ENCODE results near the gene TBX18.

TBX18 gene

DNA sequence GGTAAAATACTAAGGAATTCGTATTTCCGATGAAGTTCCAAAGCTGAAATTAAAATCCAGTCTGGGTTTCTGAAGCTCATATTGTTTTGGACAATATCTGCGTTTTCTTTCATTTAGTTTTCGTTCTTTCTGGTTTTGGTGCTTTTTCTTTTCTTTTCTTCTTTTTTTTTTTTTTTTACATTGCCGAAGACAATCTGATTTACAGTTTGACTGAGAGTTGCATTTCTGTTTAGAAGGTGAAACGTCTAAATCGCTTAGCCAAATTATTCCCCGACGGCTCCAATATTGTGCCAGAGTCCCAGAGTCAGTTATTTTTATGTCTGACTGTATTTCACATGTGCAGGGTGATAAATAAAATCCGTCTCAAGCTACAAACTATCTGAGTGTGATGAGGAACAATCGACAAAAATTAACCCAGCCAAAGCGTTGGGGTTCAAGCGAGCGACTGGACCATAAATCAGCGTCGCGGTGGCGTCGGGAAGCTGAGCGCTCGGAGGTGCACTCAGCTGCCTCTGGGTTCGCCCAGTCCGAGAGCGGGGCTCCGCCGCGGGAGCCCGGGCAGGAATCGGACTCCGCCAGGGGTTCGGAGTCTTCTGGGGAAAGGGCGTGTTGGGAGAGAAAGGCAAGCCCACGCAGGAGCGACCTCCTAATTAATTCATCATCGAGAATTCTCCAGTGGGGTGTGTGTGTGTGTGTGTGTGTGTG is 8.2 kb upstream of the TBX18 start:
- no peak for DNase-seq (ENCODE audit: low read depth)

GRCh38 chr6:84771756-84772356 is 7.5 kb upstream of the TBX18 start:
- DNase-seq (ENCODE audit: low read depth), result no peak

- DNase-seq (ENCODE audit: low read depth), result no peak
Observed at GRCh38 chr6:84771125-84771755, 6.8 kb upstream of the TBX18 start.

DNA sequence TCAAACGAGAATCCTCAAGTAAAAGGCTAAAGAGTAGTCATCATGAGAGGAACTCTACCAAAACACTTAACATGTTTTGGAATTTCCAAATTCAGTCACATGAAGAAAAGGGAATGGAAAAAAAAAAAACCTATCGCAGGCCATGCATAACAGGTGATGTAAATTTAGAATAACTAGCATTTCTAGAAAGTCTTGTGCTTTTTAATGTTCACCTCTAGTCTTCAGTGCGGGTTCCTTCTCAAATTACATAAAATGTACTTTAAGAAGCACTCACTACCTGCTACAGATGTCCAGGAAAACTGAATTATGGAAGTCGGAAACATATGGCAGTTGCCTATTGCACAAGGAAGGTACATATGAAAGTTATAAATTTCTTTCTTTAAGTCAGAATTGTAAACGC is 6.1 kb upstream of the TBX18 start:
- no peak for DNase-seq (ENCODE audit: low read depth)

DNA sequence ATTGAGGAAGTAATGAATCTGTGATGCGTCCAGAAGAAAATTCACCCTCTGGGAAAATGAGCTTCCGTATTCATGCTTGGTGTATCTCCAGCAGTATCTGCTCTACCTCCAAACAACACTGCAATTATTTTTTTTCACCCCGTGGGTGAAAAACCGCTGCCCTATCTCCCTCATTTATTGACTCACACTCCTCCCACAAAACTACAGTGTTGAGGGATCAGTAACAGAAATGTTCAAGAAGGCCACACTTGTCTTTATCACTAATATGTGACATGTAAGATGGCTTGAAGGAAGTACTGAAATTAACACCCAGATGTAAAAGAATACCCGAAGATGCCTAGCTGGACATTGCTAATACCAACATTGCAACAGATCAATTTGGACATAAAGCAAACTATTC is 4.9 kb upstream of the TBX18 start:
- no peak for DNase-seq (ENCODE audit: low read depth)

DNA sequence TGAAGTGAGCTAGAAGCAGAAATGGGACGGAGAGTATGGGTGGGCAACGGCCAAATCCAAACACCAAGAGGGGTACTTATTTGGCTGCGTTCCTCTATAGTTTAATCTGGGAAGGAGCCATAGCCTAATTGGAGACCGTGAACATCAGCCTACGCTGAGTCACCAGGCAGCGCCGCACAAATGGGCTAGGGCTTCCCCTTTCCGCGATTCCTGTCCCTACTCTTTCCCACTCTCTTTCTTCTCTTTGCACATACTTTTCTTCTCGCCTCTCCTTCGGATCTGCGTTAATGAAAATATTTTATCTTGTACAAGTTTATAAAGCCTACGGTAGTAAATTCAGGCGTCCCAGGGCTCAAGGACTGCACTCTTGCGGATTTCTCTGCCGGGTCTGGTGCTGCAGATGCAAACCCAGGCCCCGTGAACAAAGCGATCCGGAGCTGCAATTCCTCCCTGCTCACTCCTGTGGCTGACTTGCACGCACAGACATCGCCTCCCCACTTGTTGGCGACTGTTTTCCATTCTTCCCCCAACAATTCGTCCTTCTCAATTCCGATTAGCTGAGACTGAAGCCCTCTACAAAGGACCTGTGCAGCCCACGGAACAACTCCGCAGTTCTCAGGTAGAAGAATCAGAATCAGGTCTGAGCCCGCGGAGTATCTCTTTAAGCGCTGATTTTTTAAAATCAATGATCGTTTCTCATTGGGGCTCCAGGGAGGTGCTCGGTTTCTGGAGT is 4.2 kb upstream of the TBX18 start:
- DNase-seq (ENCODE audit: low read depth), result no peak

- DNase-seq (ENCODE audit: low read depth), result no peak
Observed at GRCh38 chr6:84767526-84768201, 3.3 kb upstream of the TBX18 start.

DNA sequence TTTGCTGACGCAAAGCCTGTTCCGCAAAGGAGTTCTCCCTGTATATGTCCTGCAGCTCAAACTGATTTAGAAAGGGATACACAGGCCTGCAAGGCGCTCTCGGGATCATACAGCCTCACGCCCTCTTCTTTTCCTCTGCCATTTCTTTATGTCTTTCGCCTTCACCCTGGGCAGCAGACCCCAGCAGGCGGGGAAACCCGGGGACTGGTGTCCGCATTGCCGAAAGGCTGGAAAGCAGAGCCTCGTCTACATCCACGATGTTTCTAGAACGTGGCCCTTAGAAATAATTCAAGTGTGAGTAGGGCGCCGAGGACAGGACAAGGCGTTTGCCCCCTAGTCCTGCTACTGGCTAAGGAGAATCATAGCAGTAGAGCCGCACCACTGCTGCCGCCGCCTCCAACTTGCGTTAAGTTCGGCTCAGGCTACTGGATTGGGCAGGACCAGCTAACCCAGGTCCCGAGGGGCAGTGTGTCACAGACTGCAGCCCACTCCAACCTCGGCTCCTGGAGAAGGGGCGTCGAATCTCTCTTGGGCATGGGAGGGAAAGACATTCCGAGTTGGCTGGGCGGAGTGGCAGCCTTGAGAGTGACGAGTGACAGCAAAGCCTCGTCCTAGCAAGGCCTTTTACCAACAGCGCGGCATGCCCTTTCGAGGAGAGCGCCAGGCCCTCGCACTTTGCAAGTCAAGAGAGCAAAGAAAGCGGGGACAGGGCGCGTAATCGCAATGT is 2.6 kb upstream of the TBX18 start:
- DNase-seq (ENCODE audit: low read depth), result no peak

DNA sequence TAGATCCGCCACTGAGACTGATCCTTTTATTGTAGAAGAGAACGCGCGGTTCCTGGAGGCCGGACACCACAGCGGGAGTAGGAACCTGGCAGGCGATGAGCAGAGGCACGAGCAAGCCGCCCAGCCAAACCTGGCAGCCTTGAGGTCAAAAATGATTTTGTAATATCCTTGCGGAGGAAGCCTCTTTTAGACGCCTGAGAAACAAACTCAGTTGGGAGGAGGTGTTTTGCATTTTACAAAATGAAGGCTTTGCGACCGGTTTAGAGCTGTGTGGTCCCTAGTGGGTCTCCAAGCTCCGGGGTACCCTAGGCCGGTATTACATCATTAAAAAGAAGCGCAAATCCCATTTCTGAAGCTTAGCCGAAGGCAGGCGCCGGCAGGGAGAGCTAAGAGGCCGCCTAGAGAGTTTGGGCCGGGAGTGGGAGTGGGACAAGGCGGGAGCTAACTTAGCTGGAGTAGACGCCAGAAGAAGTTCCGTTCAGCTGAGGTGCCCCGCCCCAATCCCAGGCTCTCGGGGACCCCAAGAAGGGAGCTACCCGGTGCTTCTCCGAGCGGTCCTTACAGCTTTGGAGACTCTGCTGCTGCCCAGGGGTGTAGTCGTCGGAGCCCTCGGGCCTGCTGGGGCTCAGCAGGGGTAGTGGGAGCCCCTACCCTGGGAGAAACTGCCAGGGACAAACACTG is 1.9 kb upstream of the TBX18 start:
- no peak for DNase-seq (ENCODE audit: low read depth)

DNA sequence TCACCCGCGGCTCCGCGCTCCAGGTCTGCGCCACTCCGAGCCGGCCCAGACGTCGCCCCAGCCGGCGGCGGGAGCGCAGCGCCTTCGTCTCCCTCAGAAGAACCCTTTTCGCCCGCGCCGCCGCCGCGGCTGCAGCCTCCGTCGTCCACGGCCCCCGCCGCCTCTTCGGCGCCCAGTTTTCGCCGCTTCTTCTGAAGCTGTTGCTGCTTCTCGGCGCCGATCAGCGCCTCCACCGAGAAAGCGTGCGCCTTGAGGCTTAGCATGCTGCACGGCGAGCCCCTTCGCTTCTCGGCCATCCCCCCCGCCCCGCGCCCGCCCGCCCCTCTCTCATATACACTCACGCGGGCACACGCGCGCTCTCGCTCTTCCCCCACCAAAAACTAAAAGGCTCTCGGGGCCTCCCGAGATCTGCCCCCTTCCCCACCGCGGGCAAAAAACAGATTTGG is 489 bp downstream of the TBX18 start:
- DNase-seq (ENCODE audit: low read depth), result no peak

DNA sequence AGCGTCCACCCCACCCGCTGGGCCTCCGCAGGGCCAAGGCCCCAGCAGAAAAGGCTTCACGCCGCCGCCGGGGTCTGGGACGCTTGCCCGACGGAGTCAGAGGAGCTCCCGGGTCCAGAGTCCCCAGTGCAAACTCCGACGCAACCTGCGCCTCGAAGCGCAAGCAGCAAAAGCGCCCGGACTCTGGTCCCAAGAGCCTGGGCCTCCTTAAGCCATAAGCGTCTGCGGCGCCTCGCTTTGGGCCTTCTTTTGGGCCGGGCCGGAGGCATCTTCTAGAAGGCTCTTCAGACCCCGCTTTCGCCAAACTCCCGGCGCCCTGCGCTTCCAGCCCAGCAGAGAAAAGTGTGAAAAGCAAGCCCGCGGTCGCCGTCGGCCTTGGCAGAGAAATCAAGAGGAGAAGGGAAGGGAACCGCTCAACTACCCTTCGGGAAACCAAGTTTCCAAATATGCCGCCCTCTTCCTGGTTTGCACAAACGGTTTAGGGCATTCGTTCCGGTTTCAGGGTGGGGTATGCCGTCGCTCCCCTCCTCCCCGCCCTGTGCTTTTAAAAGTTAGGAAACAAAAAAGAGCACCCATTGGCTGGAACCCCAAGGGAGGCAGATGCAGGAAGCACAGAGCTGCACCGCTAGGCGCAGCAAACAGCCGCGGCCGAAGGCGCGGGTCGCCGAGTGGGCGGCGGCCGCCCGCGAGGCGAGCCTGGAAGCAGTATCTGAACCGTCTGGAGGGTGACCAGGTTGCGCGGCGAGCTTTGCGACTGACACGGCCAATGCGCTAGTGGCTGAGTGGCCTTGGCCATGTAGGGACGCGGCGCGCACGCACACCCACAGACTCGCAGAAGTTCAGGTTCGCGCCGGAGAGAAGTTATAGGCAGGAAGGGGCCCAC is 1.2 kb downstream of the TBX18 start:
- DNase-seq (ENCODE audit: low read depth), result peak; percentile 96

DNA sequence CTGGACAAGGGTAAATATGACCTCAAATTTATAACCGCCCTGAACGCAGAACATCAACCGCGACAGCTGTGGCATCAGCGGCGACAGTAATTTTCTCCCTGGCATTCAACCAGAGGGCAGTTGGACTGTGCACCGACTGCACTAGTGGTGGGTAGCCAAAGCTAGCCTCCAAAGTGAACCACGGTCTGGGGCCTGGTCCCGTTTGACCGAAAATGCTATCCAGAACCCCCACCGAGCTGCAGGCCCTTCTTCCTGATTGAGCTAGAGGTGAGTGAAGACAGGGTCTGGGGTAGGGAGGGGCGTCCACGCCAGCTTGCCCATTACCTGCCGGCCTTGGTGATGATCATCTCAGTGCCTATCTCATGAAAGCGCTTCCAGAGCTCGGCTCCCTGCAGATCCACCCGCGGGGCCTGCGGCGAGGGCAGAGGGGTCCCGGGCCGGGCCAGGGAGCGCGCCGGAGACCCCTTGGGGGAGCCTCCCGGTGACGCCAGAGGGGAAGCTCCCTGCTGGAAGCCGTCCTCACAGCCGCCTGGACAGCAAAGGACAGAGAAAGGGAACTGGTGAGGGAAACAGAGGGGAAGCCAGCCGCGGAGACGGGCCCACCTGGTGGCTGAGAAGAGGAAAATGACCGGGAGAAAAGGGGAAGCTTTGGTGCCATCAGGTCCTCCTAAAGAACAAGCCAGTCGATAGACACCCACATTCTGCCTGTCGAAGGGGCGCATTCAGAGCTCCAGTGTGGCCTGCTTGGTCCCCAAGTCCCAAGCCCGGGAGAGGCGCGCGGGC is 2.0 kb downstream of the TBX18 start:
- DNase-seq (ENCODE audit: low read depth), result peak; percentile 75

DNA sequence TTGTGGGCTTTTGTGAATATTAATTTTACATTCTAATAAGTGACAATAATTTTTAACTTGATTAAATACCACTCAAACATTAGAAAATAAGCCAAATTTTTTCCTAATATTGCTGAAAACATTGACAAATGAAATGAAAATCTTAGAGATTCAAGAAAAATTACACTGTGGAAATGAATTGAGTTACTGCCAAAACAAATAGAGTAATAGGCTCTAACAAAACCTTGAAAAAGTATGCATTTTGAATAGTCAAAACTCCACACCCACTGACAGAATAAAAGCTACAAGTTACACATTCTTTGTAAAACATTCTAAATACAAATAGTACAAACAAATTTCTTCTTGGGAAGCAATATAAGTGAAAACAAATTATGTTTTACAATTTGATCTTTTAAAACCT is 5.9 kb downstream of the TBX18 start:
- no peak for DNase-seq (ENCODE audit: low read depth)

DNA sequence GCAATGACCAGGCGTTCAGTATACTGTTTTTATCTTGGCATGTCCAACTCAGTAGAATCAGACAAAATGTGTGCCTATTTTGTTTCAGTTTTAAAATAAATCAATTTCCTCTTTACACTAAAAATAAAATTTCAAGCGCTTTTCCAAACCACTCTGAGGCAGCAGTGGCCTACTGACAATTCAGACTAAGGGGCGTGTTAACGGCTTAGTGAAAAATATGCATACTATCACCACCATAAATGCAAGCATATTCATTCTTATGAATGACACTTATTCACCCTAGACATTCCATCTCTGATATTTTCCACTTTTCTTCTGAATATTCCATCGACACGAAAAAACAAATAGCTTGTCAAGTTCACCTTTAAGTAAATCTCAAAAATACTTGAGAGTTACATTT is 7.5 kb downstream of the TBX18 start:
- DNase-seq (ENCODE audit: low read depth), result no peak

DNA sequence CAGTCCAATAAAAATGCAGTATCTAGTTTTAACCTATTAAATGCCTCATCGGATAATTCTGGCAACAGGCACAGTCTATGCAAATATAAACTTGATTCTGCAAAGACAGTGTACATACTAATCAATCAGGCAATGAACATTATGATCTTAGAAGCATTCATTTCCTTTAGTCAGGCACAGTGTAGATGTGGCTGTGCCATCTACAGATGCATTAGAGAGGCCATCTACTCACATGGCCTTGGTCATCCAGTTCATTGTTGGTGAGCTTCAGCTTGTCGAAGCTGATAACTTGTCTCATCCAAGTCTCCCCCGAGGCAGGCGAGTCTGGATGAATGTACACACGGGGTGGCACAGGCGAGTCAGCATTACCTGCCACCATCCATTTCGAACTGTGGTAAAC is 7.9 kb downstream of the TBX18 start:
- DNase-seq (ENCODE audit: low read depth), result no peak

- no peak for DNase-seq (ENCODE audit: low read depth)
Observed at GRCh38 chr6:84753173-84753572, 11.2 kb downstream of the TBX18 start.

- peak; percentile 57 for DNase-seq (ENCODE audit: low read depth)
Observed at GRCh38 chr6:84752118-84752850, 12.1 kb downstream of the TBX18 start.

- peak; percentile 22 for DNase-seq (ENCODE audit: low read depth)
Observed at GRCh38 chr6:84749181-84749580, 15.2 kb downstream of the TBX18 start.

Measured in EH (cell line).